GM21360 (cell line): Measurements from ENCODE around the gene PLOD1.
A peak's percentile ranks its signal among the peaks of the same experiment; 100 is the strongest.
"Not testable (repeated sequence)": the region's sequence is repeated elsewhere in the genome, so short reads cannot be mapped to it uniquely, and the experiment has no call there.

Experiments used
- ATAC-seq: cut with Tn5 transposase; IDR thresholded peaks from one replicate; pipeline ENCODE4 v1.9.1; 2021; ENCODE audit warnings: mild to moderate bottlenecking, moderate library complexity; ENCODE audit not compliant: unreplicated experiment

PLOD1 gene

GRCh38 chr1:11912000-11912399 lies 22.5 kb upstream of the PLOD1 start:
- ATAC-seq: no peak

- not testable (repeated sequence) for ATAC-seq
Measured at GRCh38 chr1:11912482-11913216, 21.9 kb upstream of the PLOD1 start.

GRCh38 chr1:11913291-11913690 lies 21.2 kb upstream of the PLOD1 start:
- ATAC-seq: no peak

- ATAC-seq: no peak
Measured at GRCh38 chr1:11914024-11914423, 20.5 kb upstream of the PLOD1 start.

GRCh38 chr1:11918799-11919519 lies 15.6 kb upstream of the PLOD1 start:
- ATAC-seq: no peak

- no peak for ATAC-seq
Measured at GRCh38 chr1:11919621-11920020, 14.9 kb upstream of the PLOD1 start.

GRCh38 chr1:11920239-11920903 lies 14.1 kb upstream of the PLOD1 start:
- no peak for ATAC-seq

GRCh38 chr1:11921022-11921421 lies 13.5 kb upstream of the PLOD1 start:
- no peak for ATAC-seq

- ATAC-seq: no peak
Measured at GRCh38 chr1:11923069-11923826, 11.3 kb upstream of the PLOD1 start.

- ATAC-seq: no peak
Measured at GRCh38 chr1:11923827-11924113, 10.7 kb upstream of the PLOD1 start.

GRCh38 chr1:11924334-11925195 lies 10.0 kb upstream of the PLOD1 start:
- ATAC-seq: no peak

GRCh38 chr1:11925196-11925937 lies 9.2 kb upstream of the PLOD1 start:
- peak; percentile 23 for ATAC-seq

- peak; percentile 17 for ATAC-seq
Measured at GRCh38 chr1:11925938-11926292, 8.6 kb upstream of the PLOD1 start.

- no peak for ATAC-seq
Measured at GRCh38 chr1:11927866-11928592, 6.5 kb upstream of the PLOD1 start.

- no peak for ATAC-seq
Measured at GRCh38 chr1:11929849-11930248, 4.7 kb upstream of the PLOD1 start.

GRCh38 chr1:11930571-11931445 lies 3.7 kb upstream of the PLOD1 start:
- ATAC-seq: no peak

- ATAC-seq: no peak
Measured at GRCh38 chr1:11931845-11932244, 2.7 kb upstream of the PLOD1 start.

- peak; percentile 17 for ATAC-seq
Measured at GRCh38 chr1:11935057-11935412, 518 bp downstream of the PLOD1 start.
